ENCODE measurements around the gene CACNA1A. TPM values are rescaled to one million over a fixed set of nuclear protein-coding genes. Genes with fewer than 3 reads are reported as not detected.
"Not testable (repeated sequence)": the region's sequence is repeated elsewhere in the genome, so short reads cannot be mapped to it uniquely, and the experiment has no call there.

Gene CACNA1A
- total RNA-seq, 6 experiments from 2014 or later, result 1.3 to 13.2 (median 10.0) TPM

DNA sequence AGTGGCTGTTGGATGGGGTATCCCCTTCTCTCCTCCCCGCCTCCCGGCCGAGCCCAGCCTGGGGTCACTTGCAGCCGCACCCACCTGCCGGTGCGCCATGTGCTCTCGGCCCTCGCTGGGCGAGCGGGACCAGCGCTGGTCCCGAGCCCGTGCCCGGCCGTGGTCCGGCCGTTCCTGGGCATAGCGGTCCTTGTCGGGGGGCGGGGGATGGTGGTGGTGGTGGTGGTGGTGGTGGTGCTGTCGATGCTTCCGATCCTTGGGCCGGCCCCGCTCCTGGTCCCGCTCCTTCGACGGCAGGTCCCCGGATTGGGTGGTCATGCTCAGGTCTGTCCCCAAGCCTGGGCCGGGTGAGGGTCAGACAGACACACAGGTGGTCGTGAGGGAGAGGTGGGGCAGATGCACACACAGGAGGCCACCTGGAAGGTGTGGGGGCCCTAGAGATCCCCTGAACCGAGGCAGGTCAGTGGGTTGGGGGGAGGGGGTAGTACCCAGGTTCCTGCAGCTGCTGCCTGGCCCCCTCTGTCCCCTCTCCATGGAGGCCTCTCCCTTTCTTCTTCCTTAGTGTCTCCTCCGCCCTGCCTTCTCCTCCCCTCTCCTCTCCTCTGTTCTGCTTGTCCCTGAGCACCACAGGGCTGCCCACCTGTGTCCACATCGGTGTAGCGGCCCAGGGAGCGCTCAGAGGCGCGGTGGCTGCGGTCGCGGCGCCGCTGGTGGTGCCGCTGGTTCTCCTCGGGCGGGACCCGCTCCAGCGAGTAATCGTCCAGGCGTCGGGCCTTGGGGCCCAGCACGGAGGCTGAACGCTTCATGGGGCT is 297.4 kb downstream of the CACNA1A start:
- H3K27me3 Mint-ChIP-seq (ENCODE audit: insufficient read depth), result peaks cover 3% of the 10 kb centered on the region; the same call in 1 of the 2 replicates
- no peak for DNase-seq
- H3K4me3 Mint-ChIP-seq, result no peak overlapping the region
- TF ChIP-seq CTCF (IDR thresholded peaks at IDR 0.05), result no peak
- H3K9me3 Mint-ChIP-seq, result no peaks in the 10 kb centered on the region
- no peak overlapping the region for H3K27ac Mint-ChIP-seq
- no peaks in the 10 kb centered on the region for H3K36me3 Mint-ChIP-seq (ENCODE audit: low read depth)
- peaks cover 7% of the 10 kb centered on the region for H3K4me1 Mint-ChIP-seq (ENCODE audit: low read depth)

GRCh38 chr19:13207846-13208671 is 298.2 kb downstream of the CACNA1A start:
- Mint-ChIP-seq H3K27ac (peak overlapping the region; percentile 83), H3K27me3 (ENCODE audit: insufficient read depth) (peaks cover 3% of the 10 kb centered on the region; the same call in 1 of the 2 replicates), H3K4me1 (ENCODE audit: low read depth) (peaks cover 7% of the 10 kb centered on the region), H3K9me3 (no peaks in the 10 kb centered on the region), H3K36me3 (ENCODE audit: low read depth) (no peaks in the 10 kb centered on the region), H3K4me3 (peak overlapping the region; percentile 81)
- TF ChIP-seq CTCF (IDR thresholded peaks at IDR 0.05), result no peak
- peak; percentile 50 for DNase-seq

GRCh38 chr19:13207237-13207845 is 298.9 kb downstream of the CACNA1A start:
- Mint-ChIP-seq H3K27me3 (ENCODE audit: insufficient read depth) (no peaks in the 10 kb centered on the region), H3K27ac (no peak overlapping the region), H3K4me3 (no peak overlapping the region), H3K9me3 (no peaks in the 10 kb centered on the region), H3K4me1 (ENCODE audit: low read depth) (peaks cover 7% of the 10 kb centered on the region), H3K36me3 (ENCODE audit: low read depth) (no peaks in the 10 kb centered on the region)
- DNase-seq, result no peak
- no peak for TF ChIP-seq CTCF (IDR thresholded peaks at IDR 0.05)

DNA sequence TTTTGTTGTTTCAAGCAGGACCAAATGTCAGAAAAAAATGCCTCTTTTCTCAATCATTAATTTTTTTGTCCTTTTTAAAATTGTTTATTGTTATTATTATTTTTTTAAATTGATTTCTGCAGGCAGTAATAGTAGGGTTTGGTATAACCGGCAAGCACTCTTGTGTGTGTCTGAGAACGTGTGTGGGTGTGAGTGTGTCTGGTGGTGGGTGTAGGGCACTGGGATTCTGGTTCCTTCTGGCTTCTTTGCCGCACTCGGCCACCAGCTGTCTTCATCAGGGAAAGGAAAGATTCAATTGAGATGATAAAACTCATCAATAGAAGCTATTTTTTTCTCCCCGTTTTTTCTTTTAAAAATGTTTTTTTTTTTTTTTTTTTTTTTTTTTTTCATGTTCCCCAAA is 299.7 kb downstream of the CACNA1A start:
- H3K9me3 Mint-ChIP-seq, result no peaks in the 10 kb centered on the region
- H3K27ac Mint-ChIP-seq, result no peak overlapping the region; the same call in 1 of the 2 replicates
- H3K27me3 Mint-ChIP-seq (ENCODE audit: insufficient read depth), result no peaks in the 10 kb centered on the region; the same call in 1 of the 2 replicates
- no peak for TF ChIP-seq CTCF (IDR thresholded peaks at IDR 0.05)
- H3K4me3 Mint-ChIP-seq, result peak overlapping the region; percentile 12; the same call in 1 of the 2 replicates
- no peaks in the 10 kb centered on the region for H3K36me3 Mint-ChIP-seq (ENCODE audit: low read depth)
- no peak for DNase-seq
- H3K4me1 Mint-ChIP-seq (ENCODE audit: low read depth), result peaks cover 7% of the 10 kb centered on the region

GRCh38 chr19:13202112-13202511 is 304.2 kb downstream of the CACNA1A start:
- H3K4me1 Mint-ChIP-seq (ENCODE audit: low read depth); H3K9me3 Mint-ChIP-seq; H3K27me3 Mint-ChIP-seq (ENCODE audit: insufficient read depth); H3K4me3 Mint-ChIP-seq; H3K27ac Mint-ChIP-seq; H3K36me3 Mint-ChIP-seq (ENCODE audit: low read depth); DNase-seq: not testable (repeated sequence)
